GM19397 (cell line): Measurements from ENCODE around the gene ERCC8.
A peak's percentile ranks its signal among the peaks of the same experiment; 100 is the strongest.

Experiments
- ATAC-seq: cut with Tn5 transposase; IDR thresholded peaks from one replicate; pipeline ENCODE4 v1.9.1; 2021; ENCODE audit warnings: mild to moderate bottlenecking, moderate library complexity; ENCODE audit not compliant: unreplicated experiment

Gene ERCC8

GRCh38 chr5:60842871-60843385, 101.9 kb downstream of the ERCC8 start:
- ATAC-seq: no peak

GRCh38 chr5:60841361-60841760, 103.5 kb downstream of the ERCC8 start:
- ATAC-seq: no peak

GRCh38 chr5:60836131-60836530, 108.7 kb downstream of the ERCC8 start:
- ATAC-seq: no peak

GRCh38 chr5:60835554-60835953, 109.3 kb downstream of the ERCC8 start:
- ATAC-seq: no peak

GRCh38 chr5:60833520-60833919, 111.3 kb downstream of the ERCC8 start:
- ATAC-seq: no peak

- peak; percentile 44 for ATAC-seq
Measured at GRCh38 chr5:60830581-60831127, 114.2 kb downstream of the ERCC8 start.

GRCh38 chr5:60829490-60830266, 115.2 kb downstream of the ERCC8 start:
- no peak for ATAC-seq

- no peak for ATAC-seq
Measured at GRCh38 chr5:60827201-60827600, 117.7 kb downstream of the ERCC8 start.

GRCh38 chr5:60826653-60827052, 118.2 kb downstream of the ERCC8 start:
- peak; percentile 70 for ATAC-seq
